A673 (cell line): ENCODE results near the gene LARP4.
"Not testable (repeated sequence)": the region's sequence is repeated elsewhere in the genome, so short reads cannot be mapped to it uniquely, and the experiment has no call there.

Experiments
- EZH2 ChIP-seq: fragments of 200-600 bp; sonication (generic); IDR thresholded peaks from 2 replicates; pipeline ENCODE4 v1.6.1; 2017; ENCODE audit warnings: borderline replicate concordance, low read depth, mild to moderate bottlenecking, mixed read lengths, antibody characterized with exemption, low read length; ENCODE audit not compliant: poor library complexity, severe bottlenecking
- TF ChIP-seq, protein P1 (sequence below): fragments of 300-800, 200-600 bp; sonication (generic); conservative IDR thresholded peaks from 2 replicates; pipeline ENCODE4 v1.5.1; 2017; ENCODE audit warnings: low read depth, mild to moderate bottlenecking, antibody characterized with exemption, low read length, moderate library complexity, mixed read lengths

DNA sequence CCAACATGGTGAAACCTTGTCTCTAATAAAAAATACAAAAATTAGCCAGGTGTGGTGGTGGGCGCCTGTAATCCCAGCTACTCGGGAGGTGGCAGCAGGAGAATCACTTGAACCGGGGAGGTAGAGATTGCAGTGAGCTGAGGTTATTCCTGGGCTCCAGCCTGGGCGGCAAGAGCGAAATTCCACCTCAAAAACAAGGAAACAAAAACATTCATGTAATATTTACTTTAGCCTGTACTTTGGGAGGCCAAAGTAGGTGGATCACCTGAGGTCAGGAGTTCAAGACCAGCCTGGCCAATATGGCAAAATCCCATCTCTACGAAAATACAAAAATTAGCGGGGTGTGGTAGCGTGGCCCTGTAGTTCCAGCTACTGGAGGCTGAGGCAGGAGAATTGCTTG lies 31.0 kb downstream of the LARP4 start:
- TF ChIP-seq, protein P1, sequence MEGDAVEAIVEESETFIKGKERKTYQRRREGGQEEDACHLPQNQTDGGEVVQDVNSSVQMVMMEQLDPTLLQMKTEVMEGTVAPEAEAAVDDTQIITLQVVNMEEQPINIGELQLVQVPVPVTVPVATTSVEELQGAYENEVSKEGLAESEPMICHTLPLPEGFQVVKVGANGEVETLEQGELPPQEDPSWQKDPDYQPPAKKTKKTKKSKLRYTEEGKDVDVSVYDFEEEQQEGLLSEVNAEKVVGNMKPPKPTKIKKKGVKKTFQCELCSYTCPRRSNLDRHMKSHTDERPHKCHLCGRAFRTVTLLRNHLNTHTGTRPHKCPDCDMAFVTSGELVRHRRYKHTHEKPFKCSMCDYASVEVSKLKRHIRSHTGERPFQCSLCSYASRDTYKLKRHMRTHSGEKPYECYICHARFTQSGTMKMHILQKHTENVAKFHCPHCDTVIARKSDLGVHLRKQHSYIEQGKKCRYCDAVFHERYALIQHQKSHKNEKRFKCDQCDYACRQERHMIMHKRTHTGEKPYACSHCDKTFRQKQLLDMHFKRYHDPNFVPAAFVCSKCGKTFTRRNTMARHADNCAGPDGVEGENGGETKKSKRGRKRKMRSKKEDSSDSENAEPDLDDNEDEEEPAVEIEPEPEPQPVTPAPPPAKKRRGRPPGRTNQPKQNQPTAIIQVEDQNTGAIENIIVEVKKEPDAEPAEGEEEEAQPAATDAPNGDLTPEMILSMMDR, result not testable (repeated sequence)
- not testable (repeated sequence) for TF ChIP-seq EZH2
